ENCODE measurements around the gene GRIN2A. TPM values are rescaled to one million over a fixed set of nuclear protein-coding genes. Genes with fewer than 3 reads are reported as not detected.
A peak's percentile ranks its signal among the peaks of the same experiment; 100 is the strongest.

The GRIN2A gene
- polyA plus RNA-seq, 1 donor (not counting 4 experiments of a cell fraction or from before 2014, with no cell fraction given), result 0.01 TPM

GRCh38 chr16:10123141-10123540 is 59.1 kb downstream of the GRIN2A start:
- H3K27me3 ChIP-seq (ENCODE audit: control insufficient read depth, extremely low read depth, insufficient read depth, low read length), result no peaks in the 10 kb centered on the region
- FAIRE-seq, result no peak
- H3K27ac ChIP-seq (ENCODE audit: control insufficient read depth, insufficient read depth, low read length), result no peak overlapping the region
- H3K4me2 ChIP-seq (ENCODE audit: control insufficient read depth, extremely low read depth, insufficient read depth, low read depth, low read length), result no peak overlapping the region
- TF ChIP-seq CTCF (optimal IDR thresholded peaks at IDR 0.05 in 1 of 3, IDR thresholded peaks at IDR 0.05 in 1 of 3, conservative IDR thresholded peaks at IDR 0.05 in 1 of 3; ENCODE audit: extremely low read depth in 1 of 3, insufficient read depth in 2 of 3, low read length in 3 of 3) (no peak), EZH2 (IDR thresholded peaks at IDR 0.05; ENCODE audit: low read length) (no peak)
- H2AFZ ChIP-seq (ENCODE audit: control insufficient read depth, low read length), result no peak overlapping the region
- no peak overlapping the region for H3K9ac ChIP-seq (ENCODE audit: control insufficient read depth, extremely low read depth, insufficient read depth, low read length)
- H3K79me2 ChIP-seq (ENCODE audit: control insufficient read depth, insufficient read depth, low read length), result no peaks in the 10 kb centered on the region
- H3K4me3 ChIP-seq (ENCODE audit: control insufficient read depth in 2 of 3, extremely low read depth in 1 of 3, insufficient read depth in 2 of 3, low read depth in 1 of 3, low read length in 3 of 3), result no peak overlapping the region
- peaks cover 14% of the 10 kb centered on the region for H3K4me1 ChIP-seq (ENCODE audit: control insufficient read depth, extremely low read depth, insufficient read depth, low read length)
- H3K36me3 ChIP-seq (ENCODE audit: control insufficient read depth in 2 of 2, extremely low read depth in 1 of 2, insufficient read depth in 2 of 2, low read length in 2 of 2), result no peaks in the 10 kb centered on the region
- DNase-seq (ENCODE audit: low read depth, low spot score), result no peak
- dilution Hi-C loops (cut with MboI; ENCODE audit: extremely low pct_ligation_motif_present, low sequenced_read_pairs), result no loop called here
- H3K9me3 ChIP-seq (ENCODE audit: control insufficient read depth, low read depth, low read length), result no peaks in the 10 kb centered on the region
- H4K20me1 ChIP-seq (ENCODE audit: control insufficient read depth, extremely low read depth, insufficient read depth, low read length), result no peaks in the 10 kb centered on the region
- no peaks in the 10 kb centered on the region for H3K9me1 ChIP-seq (ENCODE audit: control insufficient read depth, extremely low read depth, insufficient read depth, low read length)

GRCh38 chr16:10122546-10122945 is 59.7 kb downstream of the GRIN2A start:
- Histone ChIP-seq H3K79me2 (ENCODE audit: control insufficient read depth, insufficient read depth, low read length) (no peaks in the 10 kb centered on the region), H2AFZ (ENCODE audit: control insufficient read depth, low read length) (no peak overlapping the region), H3K4me2 (ENCODE audit: control insufficient read depth, extremely low read depth, insufficient read depth, low read depth, low read length) (no peak overlapping the region), H3K27ac (ENCODE audit: control insufficient read depth, insufficient read depth, low read length) (no peak overlapping the region), H3K9me3 (ENCODE audit: control insufficient read depth, low read depth, low read length) (no peaks in the 10 kb centered on the region), H3K4me3 (ENCODE audit: control insufficient read depth in 2 of 3, extremely low read depth in 1 of 3, insufficient read depth in 2 of 3, low read depth in 1 of 3, low read length in 3 of 3) (no peak overlapping the region), H3K9ac (ENCODE audit: control insufficient read depth, extremely low read depth, insufficient read depth, low read length) (no peak overlapping the region), H3K36me3 (ENCODE audit: control insufficient read depth in 2 of 2, extremely low read depth in 1 of 2, insufficient read depth in 2 of 2, low read length in 2 of 2) (no peaks in the 10 kb centered on the region), H3K9me1 (ENCODE audit: control insufficient read depth, extremely low read depth, insufficient read depth, low read length) (no peaks in the 10 kb centered on the region), H4K20me1 (ENCODE audit: control insufficient read depth, extremely low read depth, insufficient read depth, low read length) (no peaks in the 10 kb centered on the region), H3K4me1 (ENCODE audit: control insufficient read depth, extremely low read depth, insufficient read depth, low read length) (peaks cover 14% of the 10 kb centered on the region), H3K27me3 (ENCODE audit: control insufficient read depth, extremely low read depth, insufficient read depth, low read length) (no peaks in the 10 kb centered on the region)
- TF ChIP-seq EZH2 (IDR thresholded peaks at IDR 0.05; ENCODE audit: low read length) (no peak), CTCF (optimal IDR thresholded peaks at IDR 0.05 in 1 of 3, IDR thresholded peaks at IDR 0.05 in 1 of 3, conservative IDR thresholded peaks at IDR 0.05 in 1 of 3; ENCODE audit: extremely low read depth in 1 of 3, insufficient read depth in 2 of 3, low read length in 3 of 3) (peak in 1 of 3 experiments; percentile 53)
- FAIRE-seq, result no peak
- DNase-seq (ENCODE audit: low read depth, low spot score), result no peak
- dilution Hi-C loops (cut with MboI; ENCODE audit: extremely low pct_ligation_motif_present, low sequenced_read_pairs), result no loop called here

Measured in keratinocyte (primary cell).